Adrenal gland (tissue), 12 donors: ENCODE results near the gene ATG4D. TPM values are rescaled to one million over a fixed set of nuclear protein-coding genes. Genes with fewer than 3 reads are reported as not detected.

Source experiments
- DNase-seq, 7 donors: peaks; one replicate each; pipeline ENCODE4 v3.0.0-alpha.2; 2019 to 2020
- H3K27ac ChIP-seq, 5 donors: fragments of 200-600 bp; sonication (generic) in 4 of 5; 1 replicate in 3 of 5; 2 replicates in 2 of 5; pipeline versions ENCODE4 v1.5.1 to v1.8.0; 2016 to 2020; ENCODE audit warnings: mild to moderate bottlenecking in 1 of 5
- H3K27me3 ChIP-seq: fragments of 200-600 bp; 2 replicates; pipeline ENCODE4 v1.8.0; 2021
- H3K36me3 ChIP-seq, 2 donors: fragments of 200-600 bp; replicated peaks in 1 of 2; 1 replicate in 1 of 2; 2 replicates in 1 of 2; pipeline versions ENCODE4 v1.5.1 to v1.8.0; 2018 to 2022
- H3K4me1 ChIP-seq, 2 donors: fragments of 200-600 bp; replicated peaks in 1 of 2; 1 replicate in 1 of 2; 2 replicates in 1 of 2; pipeline versions ENCODE4 v1.5.1 to v1.8.0; 2018 to 2021
- H3K4me3 ChIP-seq, 4 donors: fragments of 200-600 bp; sonication (generic) in 3 of 4; one replicate each; pipeline ENCODE4 v1.5.1; 2016 to 2018
- H3K9me3 ChIP-seq, 3 donors: fragments of 200-600 bp; sonication (generic) in 1 of 3; replicated peaks in 1 of 3; 1 replicate in 2 of 3; 2 replicates in 1 of 3; pipeline versions ENCODE4 v1.5.1 to v1.8.0; 2016 to 2021
- POLR2A ChIP-seq, 2 donors: fragments of 450-650 bp; IDR thresholded peaks; one replicate each; pipeline ENCODE4 v1.6.1; 2017; ENCODE audit warnings: antibody characterized with exemption in 2 of 2, mild to moderate bottlenecking in 2 of 2, moderate library complexity in 1 of 2
- WGBS, 4 donors: extraction: QIAGEN DNeasy Blood & Tissue Kit in 2 of 4; methylation state at CpG; one replicate each; pipeline versions ENCODE4 v1.1.5 to v1.1.7; 2013 to 2017; 5-methylcytosine and 5-hydroxymethylcytosine counted together
- intact Hi-C, 2 donors: fragments of 100-400 bp; cut with DNase I; formaldehyde crosslinking; loops; one replicate each; pipeline versions ENCODE4 v1.14.1 to v1.15.0; 2022 to 2023
- polyA plus RNA-seq, 3 donors: library from polyadenylated mRNA; stranded (reverse); fragments of 200-250 nt in 2 of 3; fragments of 350-450 nt in 1 of 3; fragmentation: Illumina TruSeq in 1 of 3; extraction: RNeasy Lipid Tissue Mini Kit (QIAGEN cat#74804) in 1 of 3; gene quantifications; one replicate each; pipeline ENCODE4 v1.2.3, GENCODE V29; 2013 to 2014
- total RNA-seq, 9 donors: library from RNA; depleted of rRNA in 4 of 9; stranded (reverse); fragments of >200 nt in 4 of 9; fragments of 120-200 nt in 1 of 9; fragmentation: NEBNext Ultra II Directional in 1 of 9; extraction: Animal tissue kit (Norgen Biotek cat#: 25700) in 1 of 9; gene quantifications; one replicate each; pipeline versions ENCODE4 v1.1.0 to v1.2.4, GENCODE V29; 2013 to 2023
- TF ChIP-seq, protein P1 (sequence below), 6 experiments: fragments of 450-650 bp in 4 of 6; fragments of 200-600 bp in 2 of 6; sonication (generic) in 1 of 6; IDR thresholded peaks; 1 replicate in 5 of 6; 2 replicates in 1 of 6; pipeline versions ENCODE4 v1.5.1 to v1.8.0; 2016 to 2021; ENCODE audit warnings: antibody characterized with exemption in 6 of 6, mild to moderate bottlenecking in 2 of 6, moderate library complexity in 1 of 6
- donor health status: healthy with polysubstance abuse.
- donor health status: Bipolar disorder and iron deficiency.
- donor health status: DM: yes; HTN: yes; CAD: no.
- donor health status: DM: no; HTN: no; CAD: no.
- donor health status: DM: no; HTN: no; CAD: no.
- donor health status: DM: yes; HTN: yes; CAD: no.

The ATG4D gene
- total and polyA plus RNA-seq, 12 donors, result 7.4 to 93.7 (median 38.5) TPM

- H3K36me3 ChIP-seq, result peaks cover 0 to 23% of the 10 kb centered on the region in 2 donors
- H3K4me3 ChIP-seq, result peak overlapping the region in 2 of 4 donors; percentile 5 to 75
- H3K27ac ChIP-seq, result peak overlapping the region in 3 of 5 donors; percentile 84 to 91 (median 90)
- peak in 5 of 7 donors; percentile 36 to 56 (median 44) for DNase-seq
- H3K4me1 ChIP-seq, result peaks cover 10 to 18% of the 10 kb centered on the region in 2 donors
- H3K27me3 ChIP-seq, result no peaks in the 10 kb centered on the region
- TF ChIP-seq, protein P1, sequence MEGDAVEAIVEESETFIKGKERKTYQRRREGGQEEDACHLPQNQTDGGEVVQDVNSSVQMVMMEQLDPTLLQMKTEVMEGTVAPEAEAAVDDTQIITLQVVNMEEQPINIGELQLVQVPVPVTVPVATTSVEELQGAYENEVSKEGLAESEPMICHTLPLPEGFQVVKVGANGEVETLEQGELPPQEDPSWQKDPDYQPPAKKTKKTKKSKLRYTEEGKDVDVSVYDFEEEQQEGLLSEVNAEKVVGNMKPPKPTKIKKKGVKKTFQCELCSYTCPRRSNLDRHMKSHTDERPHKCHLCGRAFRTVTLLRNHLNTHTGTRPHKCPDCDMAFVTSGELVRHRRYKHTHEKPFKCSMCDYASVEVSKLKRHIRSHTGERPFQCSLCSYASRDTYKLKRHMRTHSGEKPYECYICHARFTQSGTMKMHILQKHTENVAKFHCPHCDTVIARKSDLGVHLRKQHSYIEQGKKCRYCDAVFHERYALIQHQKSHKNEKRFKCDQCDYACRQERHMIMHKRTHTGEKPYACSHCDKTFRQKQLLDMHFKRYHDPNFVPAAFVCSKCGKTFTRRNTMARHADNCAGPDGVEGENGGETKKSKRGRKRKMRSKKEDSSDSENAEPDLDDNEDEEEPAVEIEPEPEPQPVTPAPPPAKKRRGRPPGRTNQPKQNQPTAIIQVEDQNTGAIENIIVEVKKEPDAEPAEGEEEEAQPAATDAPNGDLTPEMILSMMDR (IDR thresholded peaks at IDR 0.05), result peak in 2 of 6 experiments; percentile 3 to 5
- TF ChIP-seq POLR2A (IDR thresholded peaks at IDR 0.05), result no peak
- 26 to 34% (median 30%) methylated on average over 2 to 23 of the region's 23 CpGs for WGBS, 4 donors
- intact Hi-C loops, result no loop called here
- no peaks in the 10 kb centered on the region for H3K9me3 ChIP-seq
Measured at GRCh38 chr19:10544753-10545251, 1.1 kb downstream of the ATG4D start.

- no peak overlapping the region for H3K4me3 ChIP-seq
- H3K4me1 ChIP-seq, result peaks cover 10 to 18% of the 10 kb centered on the region in 2 donors
- 89 to 97% (median 92%) methylated on average over 10 to 17 of the region's 17 CpGs for whole genome bisulfite sequencing, 4 donors
- H3K9me3 ChIP-seq, result no peaks in the 10 kb centered on the region
- intact Hi-C loops, result no loop called here
- no peaks in the 10 kb centered on the region for H3K27me3 ChIP-seq
- peaks cover 0 to 42% of the 10 kb centered on the region in 2 donors for H3K36me3 ChIP-seq
- H3K27ac ChIP-seq, result no peak overlapping the region
- DNase-seq, result no peak
- TF ChIP-seq, protein P1 (IDR thresholded peaks at IDR 0.05), result no peak
- no peak for TF ChIP-seq POLR2A (IDR thresholded peaks at IDR 0.05)
Measured at GRCh38 chr19:10546817-10547216, 3.1 kb downstream of the ATG4D start.

- Histone ChIP-seq H3K36me3 (peaks cover 0 to 62% of the 10 kb centered on the region in 2 donors), H3K9me3 (no peaks in the 10 kb centered on the region), H3K27me3 (no peaks in the 10 kb centered on the region), H3K27ac (no peak overlapping the region), H3K4me1 (peaks cover 7 to 14% of the 10 kb centered on the region in 2 donors), H3K4me3 (no peak overlapping the region)
- intact Hi-C loops, result no loop called here
- TF ChIP-seq, protein P1 (IDR thresholded peaks at IDR 0.05), result no peak
- no peak for TF ChIP-seq POLR2A (IDR thresholded peaks at IDR 0.05)
- WGBS, 4 donors, result 93 to 96% (median 95%) methylated on average over 13 to 18 of the region's 18 CpGs
- no peak for DNase-seq
Measured at GRCh38 chr19:10548746-10549276, 5.1 kb downstream of the ATG4D start.

DNA sequence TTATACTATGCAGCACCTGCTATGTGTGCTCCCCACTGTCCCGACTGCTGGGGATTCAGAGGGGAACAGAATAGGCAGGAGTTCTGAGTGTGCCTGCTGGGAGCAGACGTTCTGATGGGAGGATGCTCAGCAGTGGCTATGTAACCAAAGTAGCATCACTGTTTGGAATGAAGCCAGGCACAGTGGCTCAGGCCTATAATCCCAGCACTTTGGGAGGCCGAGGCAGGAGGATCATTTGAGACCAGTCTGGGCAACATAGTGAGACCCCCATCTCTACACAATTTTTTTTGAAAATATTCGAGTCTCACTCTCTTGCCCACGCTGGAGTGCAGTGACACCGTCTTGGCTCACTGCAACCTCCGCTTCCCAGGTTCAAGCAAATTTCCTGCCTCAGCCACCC is 6.0 kb downstream of the ATG4D start:
- no peak for DNase-seq
- H3K27ac ChIP-seq, result no peak overlapping the region
- intact Hi-C loops, result no loop called here
- no peak overlapping the region for H3K4me3 ChIP-seq
- TF ChIP-seq POLR2A (IDR thresholded peaks at IDR 0.05), result no peak
- TF ChIP-seq, protein P1 (IDR thresholded peaks at IDR 0.05), result no peak
- H3K27me3 ChIP-seq, result no peaks in the 10 kb centered on the region
- peaks cover 0 to 71% of the 10 kb centered on the region in 2 donors for H3K36me3 ChIP-seq
- WGBS, 4 donors, result 85 to 92% (median 90%) methylated on average over 6 to 7 of the region's 7 CpGs
- H3K9me3 ChIP-seq, result no peaks in the 10 kb centered on the region
- peaks cover 1 to 9% of the 10 kb centered on the region in 2 donors for H3K4me1 ChIP-seq
